HG03571 (cell line): ENCODE data around the gene STARD9.

Source experiments
- ATAC-seq: cut with Tn5 transposase; IDR thresholded peaks from one replicate; pipeline ENCODE4 v1.9.1; 2021; ENCODE audit not compliant: unreplicated experiment

Gene STARD9

DNA sequence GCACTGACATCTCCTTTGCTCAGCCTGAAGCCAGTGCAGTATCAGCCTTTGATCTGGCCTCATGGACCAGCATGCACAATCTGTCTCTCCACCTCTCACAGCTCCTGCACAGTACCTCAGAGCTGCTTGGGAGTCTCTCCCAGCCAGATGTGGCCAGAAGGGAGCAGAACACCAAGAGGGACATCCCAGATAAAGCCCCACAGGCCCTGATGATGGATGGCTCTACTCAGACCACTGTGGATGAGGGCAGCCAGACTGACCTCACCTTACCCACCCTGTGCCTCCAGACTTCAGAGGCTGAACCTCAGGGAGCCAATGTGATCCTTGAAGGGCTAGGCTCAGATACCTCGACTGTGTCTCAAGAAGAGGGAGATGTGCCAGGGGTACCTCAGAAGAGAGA, 117.1 kb downstream of the STARD9 start:
- no peak for ATAC-seq

DNA sequence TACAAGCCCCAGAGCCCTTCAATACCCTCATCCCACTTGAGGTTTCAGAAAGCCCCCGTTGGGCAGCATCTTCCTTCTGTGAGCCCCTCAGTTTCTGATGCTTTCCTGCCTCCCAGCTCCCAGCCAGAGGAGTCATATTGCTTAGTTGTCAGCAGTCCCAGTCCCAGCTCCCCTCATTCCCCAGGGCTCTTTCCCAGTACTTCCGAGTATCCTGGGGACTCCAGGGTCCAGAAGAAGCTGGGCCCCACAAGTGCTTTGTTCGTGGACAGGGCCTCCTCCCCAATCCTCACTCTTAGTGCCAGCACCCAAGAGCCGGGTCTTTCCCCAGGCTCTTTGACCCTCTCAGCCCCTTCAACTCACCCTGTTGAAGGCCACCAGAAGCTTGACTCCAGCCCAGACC, 117.6 kb downstream of the STARD9 start:
- no peak for ATAC-seq

DNA sequence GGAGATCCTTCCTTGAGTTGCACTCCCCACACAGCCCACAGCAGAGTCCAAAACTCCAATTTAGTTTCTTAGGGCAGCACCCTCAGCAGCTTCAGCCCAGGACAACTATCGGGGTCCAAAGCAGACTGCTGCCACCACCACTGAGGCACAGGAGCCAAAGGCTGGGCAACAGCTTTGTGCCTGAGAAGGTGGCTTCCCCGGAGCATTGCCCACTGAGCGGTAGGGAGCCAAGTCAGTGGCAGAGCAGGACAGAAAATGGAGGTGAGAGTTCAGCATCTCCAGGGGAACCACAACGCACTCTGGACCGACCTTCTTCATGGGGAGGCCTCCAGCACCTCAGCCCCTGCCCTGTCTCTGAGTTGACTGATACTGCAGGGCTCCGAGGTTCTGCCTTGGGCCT, 118.1 kb downstream of the STARD9 start:
- ATAC-seq = no peak

DNA sequence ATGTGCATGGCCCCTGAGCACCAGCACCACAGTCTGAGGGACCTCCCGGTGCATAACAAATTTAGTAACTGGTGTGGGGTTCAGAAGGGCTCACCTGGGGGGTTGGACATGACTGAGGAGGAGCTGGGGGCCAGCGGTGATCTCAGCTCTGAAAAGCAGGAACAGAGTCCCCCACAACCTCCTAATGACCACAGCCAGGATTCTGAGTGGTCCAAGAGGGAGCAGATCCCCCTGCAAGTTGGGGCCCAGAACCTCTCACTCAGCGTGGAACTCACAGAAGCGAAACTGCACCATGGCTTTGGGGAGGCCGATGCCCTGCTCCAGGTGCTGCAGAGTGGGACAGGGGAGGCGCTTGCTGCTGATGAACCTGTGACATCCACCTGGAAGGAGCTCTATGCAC, 118.5 kb downstream of the STARD9 start:
- ATAC-seq = no peak

DNA sequence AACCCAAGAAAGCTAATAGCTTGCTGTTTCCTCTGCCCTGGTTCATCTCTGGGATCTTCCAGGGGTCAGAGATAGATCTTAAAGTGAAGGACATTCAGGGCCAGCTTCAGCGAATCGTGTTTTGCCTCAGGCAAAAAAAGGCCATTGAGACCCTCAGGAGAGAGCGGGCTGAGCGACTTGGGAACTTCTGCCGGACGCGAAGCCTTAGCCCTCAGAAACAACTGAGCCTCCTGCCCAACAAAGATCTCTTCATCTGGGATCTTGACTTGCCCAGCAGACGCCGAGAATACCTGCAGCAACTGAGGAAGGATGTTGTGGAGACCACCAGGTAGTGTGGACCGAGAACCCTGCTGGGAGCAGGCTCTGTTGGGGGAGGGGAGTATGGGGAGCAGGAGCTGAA, 119.0 kb downstream of the STARD9 start:
- no peak for ATAC-seq

DNA sequence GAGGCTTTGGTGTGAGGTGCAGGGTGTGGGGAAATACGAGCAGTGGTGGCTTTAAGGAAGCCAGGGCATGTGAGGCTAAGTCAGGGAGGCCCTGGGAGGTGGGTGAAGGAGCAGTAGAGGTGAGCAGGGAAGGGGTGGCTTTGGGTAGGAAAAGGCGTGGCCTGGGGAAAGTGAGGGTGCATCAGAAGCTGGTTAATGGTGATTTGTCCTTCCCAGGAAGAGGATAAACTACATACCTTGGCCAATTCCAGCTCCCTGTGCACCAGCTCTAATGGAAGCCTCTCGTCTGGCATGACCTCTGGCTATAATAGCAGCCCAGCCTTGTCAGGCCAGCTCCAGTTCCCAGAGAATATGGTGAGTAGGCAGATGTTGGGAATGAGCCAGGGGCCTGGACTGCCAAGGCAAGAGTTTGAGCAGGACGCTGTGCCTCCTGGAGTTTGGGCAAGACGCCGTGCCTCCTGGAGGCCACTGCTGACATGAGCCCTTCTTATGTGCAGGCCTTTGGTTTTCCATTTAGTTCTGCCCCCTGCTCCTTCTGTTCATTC, 120.2 kb downstream of the STARD9 start:
- ATAC-seq = no peak

DNA sequence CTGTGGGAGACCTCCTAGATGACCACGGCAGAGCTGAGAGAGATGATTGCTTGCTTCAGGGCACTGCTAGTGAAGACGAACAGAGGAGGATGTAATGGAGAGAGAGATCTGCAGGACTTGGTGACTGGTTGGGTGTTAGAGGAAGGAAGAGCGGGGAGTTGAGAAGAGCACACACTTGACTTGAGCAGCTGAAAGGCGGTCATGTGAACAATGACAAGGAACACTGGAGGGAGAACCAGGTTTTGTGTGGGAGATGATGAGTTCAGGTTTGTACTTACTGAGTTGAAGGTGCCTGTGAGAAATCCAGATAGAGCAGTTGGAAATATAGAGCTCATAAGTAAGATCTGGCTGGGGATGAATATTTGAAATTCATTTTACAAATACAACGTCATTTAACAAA, 121.2 kb downstream of the STARD9 start:
- ATAC-seq = no peak

DNA sequence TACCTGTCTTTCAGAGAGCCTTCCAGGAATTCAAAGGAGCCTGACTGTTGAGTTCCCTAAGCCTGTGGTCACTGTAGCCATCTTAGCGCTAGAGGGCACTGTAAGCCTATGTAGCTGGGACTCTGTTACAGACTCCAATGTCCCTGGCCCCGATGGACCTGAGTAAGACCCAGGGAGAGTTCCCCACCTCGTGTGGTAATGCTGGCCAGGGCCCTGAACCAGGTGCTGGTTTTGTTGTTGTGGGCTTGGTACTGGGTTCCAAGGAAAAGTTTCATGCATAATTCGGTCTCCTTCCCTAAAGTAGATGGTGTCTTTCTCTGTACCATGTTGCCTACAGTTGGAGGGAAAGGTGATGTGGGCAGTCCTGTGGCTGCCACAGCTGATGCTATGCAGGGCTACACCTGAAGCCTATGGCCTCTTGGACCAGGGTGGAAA, 129.1 kb downstream of the STARD9 start:
- ATAC-seq = no peak

DNA sequence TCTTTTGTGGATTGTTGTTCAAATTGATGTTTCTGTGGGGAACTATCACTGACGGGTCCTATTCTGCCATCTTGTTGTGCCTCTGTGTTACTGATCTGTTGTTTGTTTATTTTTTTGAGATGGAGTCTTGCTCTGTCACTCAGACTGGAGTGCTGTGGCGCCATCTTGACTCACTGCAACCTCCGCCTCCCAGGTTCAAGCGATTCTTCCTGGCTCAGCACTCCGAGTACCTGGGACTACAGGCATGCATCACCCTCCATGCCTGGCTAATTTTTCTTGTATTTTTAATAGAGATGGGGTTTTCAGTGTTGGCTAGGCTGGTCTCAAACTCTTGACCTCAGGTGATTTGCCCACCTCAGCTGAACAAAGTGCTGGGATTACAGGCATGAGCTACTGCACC, 129.9 kb downstream of the STARD9 start:
- no peak for ATAC-seq

DNA sequence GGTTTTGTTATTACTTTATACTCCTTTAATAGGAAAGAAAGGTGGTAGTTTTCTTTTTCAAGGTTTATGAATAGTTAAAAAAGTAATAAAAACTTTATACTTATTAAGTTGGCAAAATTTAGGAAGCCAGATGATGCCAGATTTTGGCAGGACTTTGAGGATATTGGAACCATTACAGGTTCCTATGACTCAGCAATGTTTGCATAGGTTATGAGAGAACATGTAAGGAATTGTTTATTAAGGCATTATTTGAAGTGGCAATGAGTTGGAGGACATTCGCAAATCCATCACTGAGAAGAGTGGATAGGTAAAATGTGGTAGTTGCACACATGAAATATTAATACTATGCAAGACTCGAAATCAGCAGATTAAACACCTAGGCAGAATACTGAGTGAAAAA, 131.7 kb downstream of the STARD9 start:
- no peak for ATAC-seq

DNA sequence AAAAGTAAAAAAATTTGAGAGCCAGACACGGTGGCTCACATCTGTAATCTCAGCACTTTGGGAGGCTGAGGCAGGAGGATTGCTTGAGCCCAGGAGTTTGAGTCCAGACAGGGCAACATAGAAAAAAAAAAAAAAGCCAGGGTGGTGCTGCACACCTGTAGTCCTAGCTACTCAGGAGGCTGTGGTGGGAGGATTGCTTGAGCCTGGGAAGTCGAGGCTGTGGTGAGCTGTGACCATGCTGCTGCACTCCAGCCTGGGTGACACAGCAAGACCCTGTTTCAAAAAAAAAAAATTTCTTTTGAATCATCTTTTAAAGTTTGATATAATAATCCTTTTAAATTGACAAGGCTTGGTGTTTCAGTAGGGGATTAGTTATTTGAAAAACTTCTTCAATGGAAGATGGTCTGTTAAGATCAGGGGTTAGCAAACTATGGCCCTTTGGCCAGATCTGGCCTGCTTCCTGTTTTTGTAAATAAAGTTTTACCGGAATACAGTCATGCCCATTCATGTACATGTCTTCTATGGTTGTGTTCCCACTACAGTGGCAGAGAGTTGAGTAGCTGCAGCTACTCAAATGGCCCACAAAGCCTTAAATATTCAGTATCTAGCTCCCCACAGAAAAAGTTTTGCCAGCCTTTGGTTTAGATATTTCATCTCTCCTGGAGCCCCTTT, 132.6 kb downstream of the STARD9 start:
- ATAC-seq = no peak

DNA sequence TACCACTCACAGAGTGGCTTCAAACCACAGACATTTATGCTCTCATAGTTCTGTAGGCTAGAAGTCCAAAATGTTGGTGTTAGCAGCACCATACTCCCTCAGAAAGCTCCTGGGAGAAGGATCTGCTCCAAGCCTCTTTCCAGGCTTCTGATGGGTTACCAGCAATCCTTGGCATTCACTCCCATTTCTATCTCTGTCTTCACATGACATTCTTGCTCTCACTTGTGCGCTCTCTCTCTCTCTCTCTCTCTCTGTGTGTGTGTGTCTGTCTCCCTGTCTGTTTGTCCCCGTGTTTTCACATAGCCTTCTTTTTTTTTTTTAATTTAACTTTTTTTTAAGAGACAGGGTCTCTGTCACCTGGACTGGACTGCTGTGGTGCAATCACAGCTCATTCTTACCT, 135.3 kb downstream of the STARD9 start:
- ATAC-seq = no peak

DNA sequence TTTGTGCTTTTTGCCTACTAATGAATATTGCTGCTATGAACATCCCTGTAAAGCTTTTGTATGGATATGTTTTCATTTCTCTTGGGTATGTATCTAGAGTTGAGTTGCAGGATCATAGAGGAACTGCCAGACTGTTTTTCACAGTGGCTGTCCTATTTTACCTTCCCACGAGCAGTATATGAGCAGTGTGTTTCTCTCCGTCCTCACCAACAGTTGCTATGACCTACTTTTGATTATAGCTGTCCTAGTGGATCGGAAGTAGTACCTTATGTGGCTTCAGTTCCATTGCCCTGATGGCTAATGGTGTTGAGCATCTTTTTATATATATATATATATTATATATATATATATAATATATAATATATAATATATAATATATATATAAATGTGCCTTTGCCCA, 136.3 kb downstream of the STARD9 start:
- ATAC-seq = no peak

DNA sequence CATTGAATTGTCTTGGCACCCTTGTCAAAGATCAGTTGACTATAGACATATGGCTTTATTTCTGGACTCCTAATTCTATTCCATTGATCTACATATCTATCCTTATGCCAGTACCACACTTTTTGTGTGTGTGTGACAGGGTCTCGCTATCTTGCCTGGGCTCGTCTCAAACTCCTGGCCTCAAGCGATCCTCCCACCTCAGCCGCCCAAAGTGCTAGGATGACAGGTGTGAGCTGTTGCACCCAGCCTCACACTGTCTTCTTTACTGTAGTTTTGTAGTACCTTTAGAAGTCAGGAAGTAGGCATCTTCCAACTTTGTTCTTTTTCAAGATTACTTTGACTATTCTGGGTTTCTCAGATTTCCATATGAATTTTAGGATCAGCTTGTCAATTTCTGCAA, 137.2 kb downstream of the STARD9 start:
- no peak for ATAC-seq

DNA sequence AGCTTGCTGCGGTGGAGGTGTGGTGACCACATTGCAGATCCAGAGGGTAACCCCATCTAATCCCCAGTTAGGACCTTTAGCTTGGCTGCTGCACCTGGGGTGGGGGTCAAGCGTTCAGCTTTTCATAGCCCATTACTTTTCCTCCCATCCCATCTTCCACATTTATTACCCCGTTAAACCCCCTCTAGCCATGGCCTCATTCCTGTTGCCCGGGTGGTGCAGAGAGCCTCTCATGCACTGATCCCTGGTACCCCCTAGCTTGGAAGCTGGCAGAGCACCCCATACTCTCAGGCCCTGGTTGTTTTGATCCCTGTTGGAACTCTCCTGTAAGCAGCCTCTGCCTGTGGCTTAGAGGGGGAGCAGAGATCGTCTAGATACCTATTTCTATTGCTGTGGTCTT, 140.7 kb downstream of the STARD9 start:
- ATAC-seq = no peak

DNA sequence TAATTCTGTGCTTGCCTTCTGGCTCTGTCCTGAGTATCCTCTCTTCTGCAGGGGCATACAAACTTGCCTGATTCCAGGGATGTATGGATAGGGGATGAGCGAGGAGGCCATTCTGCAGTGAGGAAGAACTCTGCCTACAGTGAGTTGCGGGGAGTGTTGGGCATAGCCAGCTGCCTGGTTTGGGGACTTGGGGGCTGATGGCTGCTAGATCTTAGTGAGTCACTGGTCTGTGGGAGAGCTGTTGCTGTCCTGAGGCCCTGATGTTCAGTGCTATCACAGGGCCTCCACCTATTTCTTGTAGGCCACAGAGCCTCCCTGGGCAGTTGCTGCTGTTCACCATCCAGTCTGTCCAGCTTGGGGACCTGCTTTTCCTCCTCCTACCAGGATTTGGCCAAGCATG, 141.2 kb downstream of the STARD9 start:
- no peak for ATAC-seq

DNA sequence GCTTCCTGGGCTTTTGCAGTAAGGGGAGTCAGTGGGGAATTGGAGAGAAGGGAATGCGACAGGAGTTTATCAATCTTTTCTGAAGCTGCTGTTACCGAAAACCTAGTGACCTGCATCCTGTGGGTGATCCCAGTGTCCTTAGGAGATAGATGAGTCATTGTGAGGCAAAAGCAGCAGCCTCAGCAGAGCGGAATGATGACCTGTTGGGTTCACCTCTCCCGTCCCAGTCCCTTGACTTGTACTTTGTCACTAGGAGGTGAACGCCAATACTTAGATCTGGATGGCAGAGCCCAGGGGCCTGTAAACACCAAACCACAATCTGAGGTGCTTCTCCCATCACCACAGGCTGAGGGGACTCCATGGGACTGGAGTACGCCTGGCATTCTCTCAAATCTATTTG, 143.6 kb downstream of the STARD9 start:
- ATAC-seq = no peak

DNA sequence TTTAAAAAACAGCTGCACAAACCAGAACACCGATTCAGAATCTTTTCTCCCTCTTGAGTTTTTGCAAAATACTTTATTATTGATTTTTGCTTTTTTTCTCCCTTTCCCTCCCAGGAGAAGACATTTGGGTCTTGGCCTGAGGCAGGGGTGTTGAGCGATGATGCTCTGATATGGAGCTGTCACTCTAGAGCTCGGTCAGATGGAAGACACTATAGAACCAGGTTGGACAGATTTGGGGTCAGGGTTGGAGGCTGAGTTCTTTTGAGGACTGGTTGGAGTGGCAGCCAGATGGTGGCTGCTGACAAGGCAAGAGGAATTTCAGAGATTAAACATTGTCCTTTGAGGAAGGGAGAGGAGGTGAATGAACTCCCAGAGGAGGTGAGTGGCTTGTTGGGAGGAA, 144.7 kb downstream of the STARD9 start:
- no peak for ATAC-seq

DNA sequence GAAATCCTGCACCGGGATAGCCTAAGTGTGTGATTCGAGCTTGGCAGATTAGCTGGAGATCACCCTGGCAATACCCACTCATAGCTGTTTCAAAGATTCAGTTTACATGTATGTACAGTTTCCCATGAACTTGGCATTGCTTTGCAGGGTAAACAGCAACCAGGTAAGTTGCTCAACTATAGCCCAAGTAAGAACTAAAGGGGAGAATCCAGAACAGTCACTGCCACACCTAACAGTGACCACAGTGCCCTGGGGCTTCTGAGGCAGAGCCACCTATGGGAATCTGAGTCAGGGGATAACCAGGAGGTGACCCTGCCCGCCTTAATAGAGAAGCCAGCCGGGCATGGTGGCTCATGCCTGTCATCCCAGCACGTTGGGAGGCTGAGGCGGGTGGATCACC, 145.6 kb downstream of the STARD9 start:
- ATAC-seq = no peak

DNA sequence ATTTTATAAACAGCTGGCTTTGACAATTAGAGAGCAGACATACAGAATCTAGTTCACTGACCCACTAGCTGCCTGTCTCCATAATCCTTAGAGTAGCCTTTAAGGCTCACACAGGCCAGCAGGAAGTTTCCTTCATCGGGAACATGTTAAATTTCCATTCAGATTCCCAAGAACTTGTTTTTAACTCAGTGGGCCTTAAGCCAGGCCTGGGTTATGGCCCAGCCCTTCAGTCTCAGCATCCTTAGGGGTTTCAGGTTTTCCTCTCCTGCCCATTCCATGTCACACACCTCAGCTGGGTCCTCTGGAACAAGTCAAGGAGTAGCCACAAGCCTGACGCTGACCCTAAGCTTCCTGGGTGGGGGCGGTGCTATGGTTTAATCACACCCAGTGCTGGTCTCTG, 146.5 kb downstream of the STARD9 start:
- ATAC-seq = no peak

DNA sequence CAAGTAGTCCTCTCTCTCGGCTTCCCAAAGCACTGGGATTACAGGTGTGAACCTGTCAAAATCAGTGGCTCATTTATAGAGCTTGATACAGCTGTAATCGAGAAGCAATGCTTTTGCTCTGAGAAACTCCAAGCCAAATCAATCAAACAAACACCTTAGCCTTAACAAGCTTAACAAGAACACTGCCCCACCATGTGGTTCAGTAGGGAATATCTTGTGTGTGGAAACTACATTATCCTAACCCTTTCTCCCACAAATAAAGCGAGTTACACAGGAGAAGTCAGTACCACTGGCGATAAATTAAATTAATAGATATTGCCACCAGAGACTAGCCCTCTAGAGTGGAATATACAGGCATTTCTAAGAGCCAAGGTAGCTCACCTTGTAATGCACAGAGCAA, 147.7 kb downstream of the STARD9 start:
- no peak for ATAC-seq

DNA sequence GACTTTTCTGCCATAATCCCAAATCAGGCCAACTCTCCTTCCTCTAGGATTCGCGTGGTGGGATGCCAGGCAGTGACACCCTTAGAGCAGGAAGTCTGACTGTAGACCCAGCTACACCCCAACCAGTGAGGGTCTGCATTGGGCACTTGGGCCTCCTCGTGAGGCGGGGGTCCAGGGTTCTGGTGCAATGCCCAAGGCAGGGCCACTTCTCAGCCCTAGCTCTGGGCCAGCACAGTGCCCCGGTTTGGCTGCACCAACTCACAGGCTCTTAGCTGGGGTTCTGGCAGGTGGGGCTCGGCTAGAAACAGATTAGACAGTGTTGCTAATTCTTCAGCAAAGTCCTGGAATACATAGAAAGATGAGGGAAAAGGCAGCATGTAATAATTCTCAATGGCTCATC, 148.9 kb downstream of the STARD9 start:
- no peak for ATAC-seq

DNA sequence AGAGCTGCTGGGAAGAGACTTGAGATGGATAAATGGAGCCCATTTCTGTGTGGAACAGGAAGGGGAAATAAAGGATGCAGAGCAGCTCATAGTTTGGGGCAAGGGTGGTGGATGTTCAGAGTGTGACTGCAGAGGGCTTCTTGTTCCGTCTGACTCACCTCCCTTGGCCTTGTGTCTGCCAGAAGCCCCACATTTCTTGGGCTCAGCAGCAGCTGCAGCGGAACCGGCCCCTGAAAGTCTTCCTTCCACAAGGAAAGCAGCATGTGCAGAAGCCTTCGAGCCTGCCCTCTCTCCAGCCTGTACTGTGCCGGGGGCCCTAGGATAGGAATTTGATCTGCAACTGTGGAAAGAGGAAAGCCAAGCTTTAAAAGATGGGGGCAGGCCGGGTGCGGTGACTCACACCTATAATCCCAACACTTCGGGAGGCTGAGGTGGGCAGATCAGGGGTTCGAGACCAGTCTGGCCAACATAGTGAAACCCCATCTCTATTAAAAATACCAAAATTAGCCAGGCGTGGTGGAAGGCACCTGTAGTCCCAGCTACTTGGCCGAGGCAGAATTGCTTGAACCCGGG, 150.0 kb downstream of the STARD9 start:
- ATAC-seq = no peak
